HEK293T (cell line): ENCODE measurements around the gene NME3.

ENCODE experiments used
- BHLHE40 ChIP-seq: fragments of 450-650 bp; IDR thresholded peaks from 2 replicates; pipeline ENCODE4 v1.6.1; 2016; ENCODE audit warnings: mild to moderate bottlenecking, moderate library complexity, borderline replicate concordance
- FOXA1 ChIP-seq: fragments of 450-650 bp; IDR thresholded peaks from 2 replicates; pipeline ENCODE4 v1.6.1; 2016; ENCODE audit warnings: mild to moderate bottlenecking
- FOXK2 ChIP-seq: fragments of 450-650 bp; IDR thresholded peaks from 2 replicates; pipeline ENCODE4 v1.6.1; 2016; ENCODE audit warnings: mild to moderate bottlenecking
- FOXM1 ChIP-seq: fragments of 450-650 bp; IDR thresholded peaks from 2 replicates; pipeline ENCODE4 v1.6.1; 2017; ENCODE audit warnings: mild to moderate bottlenecking, borderline replicate concordance
- PKNOX1 ChIP-seq: fragments of 450-650 bp; IDR thresholded peaks from 2 replicates; pipeline ENCODE4 v1.6.1; 2016
- SUZ12 ChIP-seq: fragments of 450-650 bp; IDR thresholded peaks from 2 replicates; pipeline ENCODE4 v1.6.1; 2016; ENCODE audit warnings: mild to moderate bottlenecking
- ZNF384 ChIP-seq: fragments of 450-650 bp; IDR thresholded peaks from 2 replicates; pipeline ENCODE4 v1.6.1; 2016

GRCh38 chr16:1794221-1794871, 23.0 kb upstream of the NME3 start:
- TF ChIP-seq ZNF384 (no peak), BHLHE40 (no peak), FOXM1 (no peak), PKNOX1 (no peak), FOXK2 (no peak), SUZ12 (no peak), FOXA1 (no peak)
